ENCODE data around the gene SEC61G. TPM values are rescaled to one million over a fixed set of nuclear protein-coding genes. Genes with fewer than 3 reads are reported as not detected.

The SEC61G gene
- total RNA-seq: 625 and 951 TPM in 2 replicates

DNA sequence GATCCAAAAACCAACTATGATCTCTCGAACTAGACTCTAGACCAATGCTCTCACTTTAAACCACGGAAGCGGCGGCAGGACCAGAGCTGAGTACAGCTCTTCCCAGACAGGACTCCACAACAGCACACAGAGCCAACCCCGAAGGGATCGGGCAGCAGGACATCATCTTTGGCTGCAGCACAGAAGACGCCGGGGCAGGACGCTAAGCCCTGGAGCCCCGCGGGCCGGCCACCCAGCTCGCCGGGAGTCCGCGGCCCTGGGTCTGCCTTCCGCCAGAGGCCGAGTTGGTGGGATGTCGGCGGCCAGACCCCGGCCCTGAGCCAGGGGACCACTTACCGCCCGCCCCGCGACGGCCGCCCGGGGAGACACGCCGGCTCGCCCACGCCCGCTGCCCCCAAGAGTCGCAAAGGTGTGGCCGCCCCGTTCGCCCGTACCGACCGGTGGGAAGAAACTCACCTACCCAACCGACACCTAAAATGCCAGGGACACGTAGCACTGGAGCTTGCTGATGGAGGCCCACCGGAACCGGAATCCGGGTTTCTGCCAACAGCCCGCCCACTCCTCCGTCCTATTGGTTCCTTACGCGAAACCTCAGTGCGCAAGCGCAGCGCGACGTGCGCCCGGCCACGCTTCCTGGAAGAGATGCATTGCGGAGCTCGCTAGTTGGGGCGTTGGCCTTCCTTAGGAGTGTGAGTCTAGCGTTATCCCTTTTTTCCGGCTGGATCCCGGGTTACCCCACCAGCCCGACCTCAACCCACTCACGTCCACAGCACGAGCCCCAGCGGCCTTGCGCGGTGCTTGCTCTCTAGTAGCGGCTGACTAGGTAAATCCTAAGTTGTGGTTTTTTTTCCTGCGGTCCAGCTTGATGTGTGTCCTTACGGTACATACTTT is at the start of gene SEC61G:
Gene SEC61G, minus strand, starts transcription at position 510 of the 891 bp plus-strand sequence. CDS start 1,623 bp downstream, outside the sequence.

Other genes with a start within 250 kb of the SEC61G start
- gene VSTM2A, start 216.8 kb downstream of the SEC61G start, total RNA-seq: not detected in 2 replicates